Fibroblast of upper back skin (primary cell): ENCODE results near the gene CHRNB1.

Experiments used
- DNase-seq: peaks from one replicate; pipeline ENCODE4 v3.0.0-alpha.2; 2013

CHRNB1 gene

GRCh38 chr17:7486181-7486580 is 41.3 kb downstream of the CHRNB1 start:
- peak; percentile 34 for DNase-seq

DNA sequence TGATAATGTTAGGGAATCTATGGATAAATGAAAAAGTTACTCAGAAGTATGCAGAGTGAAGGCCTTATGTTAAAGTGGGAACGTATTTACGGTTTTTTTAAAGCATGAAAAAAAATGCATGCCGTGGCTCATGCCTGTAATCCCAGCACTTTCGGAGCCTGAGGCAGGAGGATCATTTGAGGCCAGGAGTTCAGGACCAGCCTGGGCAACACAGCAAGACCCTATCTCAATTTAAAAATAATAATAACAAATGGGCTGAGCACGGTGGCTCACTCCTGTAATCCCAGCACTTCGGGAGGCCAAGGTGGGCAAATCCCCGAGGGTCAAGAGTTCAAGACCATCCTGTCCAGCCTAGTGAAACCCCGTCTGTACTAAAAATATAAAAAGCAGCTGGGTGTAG is 45.3 kb downstream of the CHRNB1 start:
- DNase-seq, result no peak

DNA sequence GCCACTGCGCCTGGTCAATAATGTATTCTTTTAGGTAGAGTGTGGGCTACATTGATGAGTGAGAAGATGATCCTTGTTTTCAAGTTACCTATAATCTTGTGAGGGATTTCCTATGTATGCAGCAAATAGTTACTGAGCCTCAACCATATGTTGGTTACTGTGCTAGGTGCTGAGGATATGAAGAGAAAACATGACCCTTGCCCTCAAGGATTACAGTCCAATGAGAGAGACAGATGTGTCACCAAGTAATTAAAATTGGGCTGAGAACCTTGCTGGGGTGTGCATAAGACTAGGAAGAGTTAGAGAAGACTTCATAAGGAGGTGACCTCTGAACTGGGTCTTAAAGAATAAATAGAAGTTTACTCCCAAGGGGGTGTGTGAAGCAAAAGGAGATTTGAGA is 46.7 kb downstream of the CHRNB1 start:
- DNase-seq, result no peak

GRCh38 chr17:7493941-7494340 is 49.1 kb downstream of the CHRNB1 start:
- no peak for DNase-seq

DNA sequence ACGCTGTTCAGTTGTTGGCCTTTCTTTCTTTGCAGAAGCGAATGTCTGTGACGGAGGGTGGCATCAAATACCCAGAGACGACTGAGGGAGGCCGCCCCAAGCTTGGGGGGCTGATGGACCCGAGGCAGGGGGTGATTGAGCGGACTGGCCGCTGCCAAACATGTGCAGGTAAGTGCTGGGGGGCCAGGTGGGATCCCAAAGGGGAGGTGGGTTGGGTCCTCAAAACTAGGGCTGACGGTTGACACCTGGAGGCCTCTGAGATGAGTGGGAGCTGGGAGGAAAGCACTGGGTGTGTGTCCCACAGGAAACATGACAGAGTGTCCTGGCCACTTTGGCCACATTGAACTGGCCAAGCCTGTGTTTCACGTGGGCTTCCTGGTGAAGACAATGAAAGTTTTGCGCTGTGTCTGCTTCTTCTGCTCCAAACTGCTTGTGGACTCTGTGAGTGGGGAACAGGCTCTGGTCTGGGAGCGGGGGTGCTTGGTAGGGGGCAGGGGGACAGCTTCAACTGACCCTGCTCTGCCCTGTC is 51.1 kb downstream of the CHRNB1 start:
- no peak for DNase-seq

GRCh38 chr17:7496470-7497183 is 51.8 kb downstream of the CHRNB1 start:
- DNase-seq, result no peak

GRCh38 chr17:7497228-7497627 is 52.4 kb downstream of the CHRNB1 start:
- DNase-seq, result no peak

DNA sequence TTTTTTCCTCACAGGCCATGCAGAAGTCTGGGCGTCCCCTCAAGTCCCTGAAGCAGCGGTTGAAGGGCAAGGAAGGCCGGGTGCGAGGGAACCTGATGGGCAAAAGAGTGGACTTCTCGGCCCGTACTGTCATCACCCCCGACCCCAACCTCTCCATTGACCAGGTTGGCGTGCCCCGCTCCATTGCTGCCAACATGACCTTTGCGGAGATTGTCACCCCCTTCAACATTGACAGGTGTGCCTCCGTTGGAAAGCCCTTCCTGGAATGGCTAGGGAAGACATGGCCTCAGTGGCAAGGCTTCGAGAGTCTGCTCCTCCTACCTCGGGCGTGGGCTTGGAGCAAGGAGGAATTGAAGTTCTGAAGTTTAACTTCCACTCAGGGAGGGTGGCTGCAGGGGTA is 52.8 kb downstream of the CHRNB1 start:
- no peak for DNase-seq

DNA sequence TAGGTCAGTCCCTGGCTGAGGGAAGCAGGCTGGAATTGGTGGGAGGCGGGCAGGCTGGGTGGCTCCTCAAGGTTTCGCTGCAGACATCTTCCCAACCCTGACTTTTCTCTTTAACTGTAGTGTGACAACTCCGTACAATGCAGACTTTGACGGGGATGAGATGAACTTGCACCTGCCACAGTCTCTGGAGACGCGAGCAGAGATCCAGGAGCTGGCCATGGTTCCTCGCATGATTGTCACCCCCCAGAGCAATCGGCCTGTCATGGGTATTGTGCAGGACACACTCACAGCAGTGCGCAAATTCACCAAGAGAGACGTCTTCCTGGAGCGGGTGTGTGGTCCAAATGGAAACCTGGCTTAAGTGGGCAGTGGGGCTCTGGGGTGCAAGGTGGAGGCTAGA is 54.3 kb downstream of the CHRNB1 start:
- no peak for DNase-seq

GRCh38 chr17:7501729-7502128 is 56.9 kb downstream of the CHRNB1 start:
- DNase-seq, result no peak

DNA sequence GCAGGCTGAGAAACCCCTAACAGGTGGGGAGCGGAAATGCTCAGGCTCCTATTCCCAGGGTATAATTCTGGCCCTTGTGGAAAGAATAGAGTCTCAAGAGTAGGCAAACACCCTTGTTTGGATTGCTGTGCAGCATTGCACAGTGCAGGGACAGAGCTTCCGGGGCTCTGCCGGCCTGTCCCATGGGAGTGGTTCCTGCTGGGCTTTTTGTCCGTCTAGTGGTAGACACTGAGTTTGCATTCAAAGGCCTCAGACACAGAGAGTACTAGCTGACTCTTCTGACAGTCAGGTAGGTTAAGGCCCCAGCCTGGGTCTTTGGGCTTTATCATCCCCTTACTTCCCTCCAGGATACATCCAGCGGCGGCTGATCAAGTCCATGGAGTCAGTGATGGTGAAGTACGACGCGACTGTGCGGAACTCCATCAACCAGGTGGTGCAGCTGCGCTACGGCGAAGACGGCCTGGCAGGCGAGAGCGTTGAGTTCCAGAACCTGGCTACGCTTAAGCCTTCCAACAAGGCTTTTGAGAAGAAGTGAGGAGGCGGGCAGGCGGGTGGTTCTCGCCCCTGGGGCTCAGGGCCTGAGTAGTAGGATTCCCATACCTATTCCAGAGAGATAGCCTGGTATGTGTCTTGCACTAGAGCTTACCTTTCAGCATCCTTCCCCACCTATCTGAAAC is 57.4 kb downstream of the CHRNB1 start:
- DNase-seq, result no peak

- no peak for DNase-seq
Observed at GRCh38 chr17:7502987-7503386, 58.1 kb downstream of the CHRNB1 start.

GRCh38 chr17:7503521-7503920 is 58.7 kb downstream of the CHRNB1 start:
- DNase-seq, result no peak
